Stimulated activated CD4-positive, alpha-beta T cell treated with anti-CD3 and anti-CD28 coated beads, Interleukin-4, amount 100 ng/mL, for 24 hours (primary cell): ENCODE data around the gene GKN1.

Experiments
- DNase-seq: peaks from one replicate; pipeline ENCODE4 v3.0.0-alpha.2; 2020

The GKN1 gene

GRCh38 chr2:68961380-68961779, 13.1 kb upstream of the GKN1 start:
- DNase-seq, result no peak

- no peak for DNase-seq
Measured at GRCh38 chr2:68964282-68964681, 10.2 kb upstream of the GKN1 start.

GRCh38 chr2:68968221-68968620, 6.2 kb upstream of the GKN1 start:
- DNase-seq, result no peak

GRCh38 chr2:68969736-68970490, 4.5 kb upstream of the GKN1 start:
- DNase-seq, result no peak

GRCh38 chr2:68970566-68971265, 3.7 kb upstream of the GKN1 start:
- no peak for DNase-seq

GRCh38 chr2:68971591-68972231, 2.7 kb upstream of the GKN1 start:
- no peak for DNase-seq

GRCh38 chr2:68974946-68975665, 670 bp downstream of the GKN1 start:
- DNase-seq, result no peak

- no peak for DNase-seq
Measured at GRCh38 chr2:68975844-68976243, 1.4 kb downstream of the GKN1 start.

- no peak for DNase-seq
Measured at GRCh38 chr2:68977453-68977852, 3.0 kb downstream of the GKN1 start.

- no peak for DNase-seq
Measured at GRCh38 chr2:68978098-68978497, 3.7 kb downstream of the GKN1 start.

GRCh38 chr2:68980956-68981355, 6.5 kb downstream of the GKN1 start:
- DNase-seq, result no peak

GRCh38 chr2:68987021-68987503, 12.6 kb downstream of the GKN1 start:
- no peak for DNase-seq

GRCh38 chr2:68989035-68989434, 14.6 kb downstream of the GKN1 start:
- DNase-seq, result no peak

GRCh38 chr2:68992341-68992740, 17.9 kb downstream of the GKN1 start:
- DNase-seq, result no peak

- DNase-seq, result no peak
Measured at GRCh38 chr2:68992933-68993332, 18.5 kb downstream of the GKN1 start.

GRCh38 chr2:68993660-68994059, 19.2 kb downstream of the GKN1 start:
- DNase-seq, result no peak

GRCh38 chr2:68994864-68995263, 20.4 kb downstream of the GKN1 start:
- DNase-seq, result no peak

GRCh38 chr2:68995916-68996315, 21.5 kb downstream of the GKN1 start:
- DNase-seq, result no peak

GRCh38 chr2:68997401-68997800, 23.0 kb downstream of the GKN1 start:
- DNase-seq, result no peak

GRCh38 chr2:69001879-69002278, 27.4 kb downstream of the GKN1 start:
- no peak for DNase-seq

GRCh38 chr2:69003731-69004130, 29.3 kb downstream of the GKN1 start:
- no peak for DNase-seq

- DNase-seq, result no peak
Measured at GRCh38 chr2:69007169-69007568, 32.7 kb downstream of the GKN1 start.

- DNase-seq, result no peak
Measured at GRCh38 chr2:69007603-69008002, 33.2 kb downstream of the GKN1 start.
